Measurements from ENCODE around the gene SEC14L5. TPM values are rescaled to one million over a fixed set of nuclear protein-coding genes. Genes with fewer than 3 reads are reported as not detected.
A peak's percentile ranks its signal among the peaks of the same experiment; 100 is the strongest.

Gene SEC14L5
- total RNA-seq, 1 donor from 2014 or later: 0.41 TPM

GRCh38 chr16:5001986-5002385 lies 43.9 kb downstream of the SEC14L5 start:
- H3K27me3 ChIP-seq (ENCODE audit: low read depth): no peaks in the 10 kb centered on the region
- no peaks in the 10 kb centered on the region for H3K36me3 ChIP-seq
- intact Hi-C loops (cut with DNase I): no loop called here
- no peaks in the 10 kb centered on the region for H3K4me1 ChIP-seq
- ATAC-seq (no peak), DNase-seq (no peak)
- no peak for TF ChIP-seq CTCF (IDR thresholded peaks at IDR 0.05)
- H3K27ac ChIP-seq: no peak overlapping the region
- no peak overlapping the region for H3K4me3 ChIP-seq
- no peaks in the 10 kb centered on the region for H3K9me3 ChIP-seq

GRCh38 chr16:5002699-5003143 lies 44.6 kb downstream of the SEC14L5 start:
- no peak for DNase-seq
- no peak for ATAC-seq
- no peak for TF ChIP-seq CTCF (IDR thresholded peaks at IDR 0.05)
- Histone ChIP-seq H3K9me3 (no peaks in the 10 kb centered on the region), H3K4me3 (no peak overlapping the region), H3K27ac (no peak overlapping the region), H3K4me1 (no peaks in the 10 kb centered on the region), H3K36me3 (no peaks in the 10 kb centered on the region), H3K27me3 (ENCODE audit: low read depth) (no peaks in the 10 kb centered on the region)
- intact Hi-C loops (cut with DNase I): no loop called here

- no peaks in the 10 kb centered on the region for H3K36me3 ChIP-seq
- H3K27me3 ChIP-seq (ENCODE audit: low read depth): no peaks in the 10 kb centered on the region
- H3K27ac ChIP-seq: no peak overlapping the region
- no peaks in the 10 kb centered on the region for H3K9me3 ChIP-seq
- intact Hi-C loops (cut with DNase I): no loop called here
- DNase-seq: peak; percentile 40
- no peaks in the 10 kb centered on the region for H3K4me1 ChIP-seq
- no peak overlapping the region for H3K4me3 ChIP-seq
- no peak for TF ChIP-seq CTCF (IDR thresholded peaks at IDR 0.05)
- no peak for ATAC-seq
Observed at GRCh38 chr16:5003211-5003610, 45.1 kb downstream of the SEC14L5 start.

- H3K4me3 ChIP-seq: no peak overlapping the region
- intact Hi-C loops (cut with DNase I): no loop called here
- no peaks in the 10 kb centered on the region for H3K9me3 ChIP-seq
- TF ChIP-seq CTCF (IDR thresholded peaks at IDR 0.05): no peak
- H3K27me3 ChIP-seq (ENCODE audit: low read depth): no peaks in the 10 kb centered on the region
- no peak for ATAC-seq
- no peaks in the 10 kb centered on the region for H3K36me3 ChIP-seq
- peak; percentile 20 for DNase-seq
- H3K27ac ChIP-seq: no peak overlapping the region
- H3K4me1 ChIP-seq: no peaks in the 10 kb centered on the region
Observed at GRCh38 chr16:5003828-5004227, 45.7 kb downstream of the SEC14L5 start.

GRCh38 chr16:5004311-5004710 lies 46.2 kb downstream of the SEC14L5 start:
- DNase-seq (peak; percentile 11), ATAC-seq (no peak)
- intact Hi-C loops (cut with DNase I): no loop called here
- no peaks in the 10 kb centered on the region for H3K27me3 ChIP-seq (ENCODE audit: low read depth)
- no peaks in the 10 kb centered on the region for H3K9me3 ChIP-seq
- TF ChIP-seq CTCF (IDR thresholded peaks at IDR 0.05): no peak
- H3K4me3 ChIP-seq: no peak overlapping the region
- H3K27ac ChIP-seq: no peak overlapping the region
- no peaks in the 10 kb centered on the region for H3K4me1 ChIP-seq
- H3K36me3 ChIP-seq: no peaks in the 10 kb centered on the region

GRCh38 chr16:5005916-5006315 lies 47.8 kb downstream of the SEC14L5 start:
- peaks cover 2% of the 10 kb centered on the region for H3K27me3 ChIP-seq (ENCODE audit: low read depth)
- H3K27ac ChIP-seq: no peak overlapping the region
- H3K9me3 ChIP-seq: no peaks in the 10 kb centered on the region
- H3K4me1 ChIP-seq: no peaks in the 10 kb centered on the region
- intact Hi-C loops (cut with DNase I): no loop called here
- H3K36me3 ChIP-seq: no peaks in the 10 kb centered on the region
- TF ChIP-seq CTCF (IDR thresholded peaks at IDR 0.05): no peak
- ATAC-seq: no peak
- DNase-seq: peak; percentile 12
- no peak overlapping the region for H3K4me3 ChIP-seq
